GM21390 (cell line): ENCODE results near the gene PHLDA3.

ENCODE experiments used
- ATAC-seq: cut with Tn5 transposase; IDR thresholded peaks from one replicate; pipeline ENCODE4 v1.9.1; 2021; ENCODE audit not compliant: unreplicated experiment

The PHLDA3 gene

DNA sequence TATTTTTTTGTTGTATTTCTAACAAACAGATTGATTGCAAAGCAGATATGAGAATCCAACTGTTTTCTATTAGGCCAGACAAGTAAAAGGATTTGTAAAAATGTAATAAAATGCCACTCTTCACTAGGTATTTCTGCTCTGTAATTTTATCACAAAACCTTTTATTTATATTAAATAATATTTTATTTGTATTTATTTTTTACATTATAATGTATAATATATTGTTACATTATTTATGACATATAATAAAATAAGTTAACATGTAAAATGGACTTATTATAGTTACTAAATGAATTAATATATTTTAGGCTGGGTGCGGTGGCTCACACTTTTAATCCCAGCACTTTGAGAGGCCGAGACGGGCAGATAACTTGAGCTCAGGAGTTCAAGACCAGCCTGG lies 34.7 kb downstream of the PHLDA3 start:
- ATAC-seq: no peak

DNA sequence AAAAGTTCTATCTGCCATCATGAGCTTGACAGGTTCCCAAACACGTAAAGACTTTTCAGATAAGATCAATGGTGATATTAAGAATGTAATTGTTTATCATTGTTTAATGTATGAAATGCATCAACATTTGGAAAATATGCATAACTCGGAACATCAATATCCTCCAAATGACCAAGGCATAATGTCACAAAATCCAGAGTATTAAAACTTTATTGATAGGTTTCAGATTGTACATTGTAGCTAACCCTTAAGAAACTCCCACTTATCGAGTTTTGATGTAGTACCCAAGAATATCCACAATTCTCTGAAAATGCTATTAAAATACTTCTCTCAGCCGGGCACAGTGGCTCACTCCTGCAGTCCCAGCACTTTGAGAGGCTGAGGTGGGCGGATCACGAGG lies 35.4 kb downstream of the PHLDA3 start:
- ATAC-seq: no peak

DNA sequence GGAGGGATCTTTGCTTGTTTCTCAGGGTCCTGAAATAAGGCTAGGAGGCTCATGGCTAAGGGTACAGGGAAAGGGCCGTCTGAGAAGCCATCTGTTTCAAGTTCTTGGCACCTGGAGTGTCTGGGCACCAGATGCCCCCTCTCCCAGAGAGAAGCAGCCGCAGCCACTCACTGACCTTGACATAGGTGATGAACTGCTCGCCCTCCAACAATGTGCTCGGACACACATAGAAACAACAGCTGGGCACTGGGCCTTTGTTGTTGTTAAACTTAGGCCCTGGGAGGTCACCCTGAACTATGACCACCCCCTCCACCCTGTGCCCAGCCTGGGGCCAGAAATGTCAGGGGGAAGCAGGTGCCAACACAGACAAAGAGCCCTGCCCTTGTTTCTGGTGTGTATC lies 38.2 kb downstream of the PHLDA3 start:
- ATAC-seq: no peak

DNA sequence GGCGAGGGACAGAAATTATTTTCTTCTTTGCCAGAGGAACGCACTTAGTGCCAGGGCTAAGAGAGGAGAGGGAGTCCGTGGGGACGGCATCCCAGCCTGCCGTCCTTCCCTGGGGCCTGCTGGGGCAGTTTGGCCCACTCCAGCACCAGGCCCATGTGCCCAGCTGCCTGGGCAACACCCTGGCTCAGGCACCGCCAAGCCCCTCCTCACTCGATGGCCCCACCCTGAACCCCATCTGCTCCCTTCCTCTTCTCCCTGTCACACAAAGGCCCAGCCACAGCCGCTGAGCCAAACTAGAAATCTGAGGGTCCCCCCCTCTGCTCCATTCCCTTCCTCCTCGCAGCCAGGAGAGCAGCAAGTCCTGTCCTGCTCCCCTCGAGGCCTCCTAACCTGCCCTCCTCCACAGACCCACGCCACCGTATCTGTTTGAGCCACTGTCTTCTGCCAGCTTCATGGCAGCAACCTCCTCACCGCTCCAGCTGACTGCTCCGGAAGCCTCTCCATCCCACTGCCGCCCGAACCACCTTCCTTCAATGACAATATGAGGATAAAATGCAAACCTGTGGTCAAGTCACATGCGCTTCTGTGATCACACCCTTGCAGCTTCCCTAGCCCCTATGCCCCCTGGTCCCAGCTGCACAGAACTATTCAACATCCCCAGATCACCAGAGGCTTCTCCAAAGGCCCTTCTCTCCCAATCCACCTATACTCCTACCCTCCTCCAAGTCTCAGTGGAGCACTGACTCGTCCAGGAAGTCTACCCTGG lies 39.1 kb downstream of the PHLDA3 start:
- no peak for ATAC-seq

DNA sequence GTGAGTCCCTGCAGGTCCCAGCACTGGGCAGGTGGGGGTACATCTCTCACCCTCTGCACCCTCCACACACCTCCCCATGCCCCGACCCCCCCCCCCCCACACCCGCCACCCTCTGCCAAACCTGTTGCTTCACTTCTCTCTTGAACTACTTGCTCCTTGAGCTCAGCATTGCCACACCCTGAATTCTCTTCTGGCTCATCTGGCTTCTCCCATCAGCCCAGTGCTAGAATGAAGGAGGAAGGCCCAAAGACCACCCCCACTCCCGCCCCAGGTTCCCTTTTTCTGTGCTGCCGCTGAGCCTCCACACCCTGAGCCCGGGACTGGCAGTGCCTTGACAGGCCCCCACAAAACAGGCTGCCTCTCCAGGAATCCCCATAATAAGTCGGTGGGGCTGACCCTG lies 41.0 kb downstream of the PHLDA3 start:
- ATAC-seq: no peak

DNA sequence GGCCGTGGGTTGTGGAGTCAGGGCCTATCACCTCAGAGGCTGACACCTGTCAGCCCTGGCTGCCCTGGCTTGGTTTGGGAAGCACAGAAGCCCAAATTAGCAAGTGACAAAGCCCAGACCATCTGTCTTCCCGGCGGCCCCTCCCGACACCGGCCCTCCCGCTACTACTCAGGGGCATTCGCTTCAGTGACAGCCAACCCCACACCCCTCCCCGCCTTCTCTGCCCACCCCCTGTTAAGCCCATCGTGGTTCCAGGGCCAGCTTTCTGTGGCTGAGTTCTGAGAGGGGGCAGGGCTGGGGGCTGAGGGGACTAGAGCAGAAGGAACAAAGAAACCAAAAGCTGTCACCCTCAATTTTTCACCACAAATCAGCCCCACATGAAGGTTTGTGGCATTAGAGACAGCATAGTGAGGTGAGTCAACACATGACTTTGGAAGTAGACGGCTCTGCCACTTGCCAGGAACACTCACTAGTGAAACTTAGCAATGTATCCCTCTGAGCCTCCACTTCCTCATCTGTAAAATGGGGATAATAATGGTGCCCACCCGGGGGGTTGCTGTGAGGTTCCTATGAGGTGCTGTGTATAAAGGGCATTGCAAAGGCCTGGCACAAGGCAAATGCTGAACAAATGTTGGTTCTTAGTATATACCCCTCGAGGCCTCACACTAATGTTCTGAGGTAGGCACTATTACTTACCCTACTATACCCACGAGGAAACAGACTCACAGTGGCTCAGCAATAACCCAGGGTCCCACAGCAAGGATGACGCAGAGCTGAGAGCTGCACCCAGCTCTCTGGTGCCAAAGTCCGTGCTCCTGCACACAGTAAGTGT lies 42.3 kb downstream of the PHLDA3 start:
- no peak for ATAC-seq

DNA sequence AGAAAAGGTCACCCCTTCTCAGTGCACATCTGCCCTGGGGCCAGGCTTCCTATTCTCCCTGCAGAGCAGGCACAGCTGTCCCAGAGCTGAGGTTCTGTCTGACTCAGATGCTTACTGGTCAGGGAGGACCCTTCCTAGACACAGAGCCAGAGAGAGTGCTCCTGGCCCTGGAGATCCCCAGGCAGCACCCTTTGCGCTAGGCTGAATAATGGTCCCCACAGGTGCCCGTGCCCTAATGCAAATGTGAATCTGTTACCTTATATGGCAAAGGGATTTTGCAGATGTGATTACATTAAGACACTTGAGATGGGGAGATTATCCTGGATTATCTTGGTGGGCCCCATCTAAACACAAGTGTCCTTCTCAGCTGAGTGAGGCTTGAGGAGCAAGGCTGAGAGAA lies 44.8 kb downstream of the PHLDA3 start:
- no peak for ATAC-seq

DNA sequence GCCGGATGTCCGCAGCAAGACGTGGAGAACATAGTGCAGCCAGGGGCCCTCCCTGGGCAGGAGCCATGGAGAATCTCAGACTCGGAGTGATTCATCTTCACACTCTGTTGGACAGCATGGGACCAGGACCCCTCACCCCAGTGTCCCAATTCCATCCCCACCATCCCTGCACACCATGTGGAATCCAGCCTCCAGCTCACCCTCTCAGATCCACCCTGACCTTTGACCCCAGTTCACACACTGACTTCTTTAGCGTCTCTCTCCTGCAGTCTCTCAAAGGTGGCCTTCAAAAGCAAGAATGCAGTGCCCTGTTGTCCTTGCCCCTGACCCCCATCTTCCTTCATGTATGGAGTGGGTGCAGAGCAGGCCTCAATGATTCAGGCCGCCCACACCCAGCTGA lies 45.3 kb downstream of the PHLDA3 start:
- no peak for ATAC-seq

DNA sequence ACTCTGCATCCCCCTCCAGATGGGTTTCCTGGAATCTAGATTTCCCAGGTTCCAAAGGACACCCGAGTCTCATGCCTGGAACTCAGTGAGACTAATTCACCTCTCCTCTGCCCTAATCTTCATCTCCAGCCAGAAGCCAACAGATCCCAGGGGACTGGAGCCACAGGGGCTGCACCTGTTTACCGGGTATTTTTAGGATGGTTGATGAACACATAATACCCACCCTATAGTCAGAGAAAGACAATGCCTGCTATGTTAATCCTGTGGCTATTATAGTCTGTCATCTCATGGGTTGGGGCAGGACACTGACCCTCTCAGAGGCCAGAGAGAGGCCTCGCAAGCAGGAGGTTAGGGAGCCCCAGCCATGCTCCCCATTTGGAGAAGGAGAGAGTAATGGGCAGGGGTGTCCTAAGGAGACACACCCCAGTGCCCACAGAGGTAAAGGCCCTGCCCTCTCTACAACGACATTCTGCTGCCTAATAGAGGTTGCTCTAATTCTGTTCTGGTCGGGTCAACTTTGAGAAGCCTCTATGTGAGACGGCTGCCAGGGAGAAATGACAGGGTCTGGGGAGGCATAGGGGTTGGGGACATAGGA lies 46.5 kb downstream of the PHLDA3 start:
- ATAC-seq: no peak

DNA sequence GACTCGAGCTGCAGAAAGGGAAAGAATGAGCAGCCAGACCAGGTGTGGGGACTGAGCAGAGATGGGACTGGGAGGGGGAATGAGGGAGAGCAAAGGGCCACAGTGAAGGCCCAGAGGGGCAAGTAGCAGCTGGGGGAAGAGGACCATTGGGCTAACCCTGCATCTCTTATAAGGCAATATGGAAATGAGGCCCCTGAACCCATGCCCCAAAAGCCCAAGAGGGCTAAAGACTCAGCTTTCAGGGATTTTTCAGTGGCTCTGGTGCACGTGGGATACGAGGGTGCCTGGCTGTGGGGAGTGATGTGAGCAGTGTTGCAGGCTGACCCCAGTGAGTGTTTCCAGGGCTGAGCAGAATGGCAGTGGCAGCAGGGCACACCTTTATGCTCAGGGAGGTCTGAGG lies 47.0 kb downstream of the PHLDA3 start:
- ATAC-seq: no peak

DNA sequence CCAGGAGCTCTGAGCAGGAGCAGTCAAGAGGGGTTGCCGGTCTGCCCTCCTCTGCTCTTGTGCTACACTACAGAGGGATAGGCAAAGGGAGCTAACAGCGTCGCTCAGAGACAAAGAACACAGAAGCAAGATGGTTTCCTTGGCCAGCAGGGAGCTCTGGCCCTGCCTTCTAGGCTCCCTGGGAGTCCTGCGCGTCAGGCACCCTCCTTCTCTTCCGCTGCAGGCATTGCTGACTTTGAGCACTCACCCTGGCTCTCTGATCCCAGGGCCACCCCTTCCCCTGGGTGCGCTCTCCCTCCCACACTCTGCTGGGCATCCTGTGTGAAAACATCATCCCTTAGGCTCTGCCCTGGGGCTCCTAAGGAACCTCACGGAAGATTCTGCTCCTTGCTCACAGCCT lies 47.9 kb downstream of the PHLDA3 start:
- ATAC-seq: no peak

DNA sequence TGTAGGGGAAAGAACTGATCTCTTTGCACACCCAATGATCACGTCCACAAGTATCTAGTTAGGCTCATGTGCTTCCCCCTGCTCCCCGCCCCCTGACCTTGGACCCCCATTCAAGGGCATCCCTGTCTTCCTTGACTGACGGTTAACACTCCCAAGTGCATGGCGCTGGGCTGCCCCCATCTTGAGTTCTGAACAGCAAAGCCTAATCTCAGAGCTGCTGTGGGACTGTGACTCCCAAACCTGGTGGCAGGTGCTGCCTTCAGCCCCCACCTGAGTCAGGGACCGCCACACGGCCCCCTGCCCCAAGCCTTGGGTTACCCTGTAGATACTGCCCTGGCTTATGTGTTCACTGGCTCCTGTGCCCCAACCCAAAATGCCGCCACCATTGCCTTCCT lies 48.4 kb downstream of the PHLDA3 start:
- no peak for ATAC-seq

DNA sequence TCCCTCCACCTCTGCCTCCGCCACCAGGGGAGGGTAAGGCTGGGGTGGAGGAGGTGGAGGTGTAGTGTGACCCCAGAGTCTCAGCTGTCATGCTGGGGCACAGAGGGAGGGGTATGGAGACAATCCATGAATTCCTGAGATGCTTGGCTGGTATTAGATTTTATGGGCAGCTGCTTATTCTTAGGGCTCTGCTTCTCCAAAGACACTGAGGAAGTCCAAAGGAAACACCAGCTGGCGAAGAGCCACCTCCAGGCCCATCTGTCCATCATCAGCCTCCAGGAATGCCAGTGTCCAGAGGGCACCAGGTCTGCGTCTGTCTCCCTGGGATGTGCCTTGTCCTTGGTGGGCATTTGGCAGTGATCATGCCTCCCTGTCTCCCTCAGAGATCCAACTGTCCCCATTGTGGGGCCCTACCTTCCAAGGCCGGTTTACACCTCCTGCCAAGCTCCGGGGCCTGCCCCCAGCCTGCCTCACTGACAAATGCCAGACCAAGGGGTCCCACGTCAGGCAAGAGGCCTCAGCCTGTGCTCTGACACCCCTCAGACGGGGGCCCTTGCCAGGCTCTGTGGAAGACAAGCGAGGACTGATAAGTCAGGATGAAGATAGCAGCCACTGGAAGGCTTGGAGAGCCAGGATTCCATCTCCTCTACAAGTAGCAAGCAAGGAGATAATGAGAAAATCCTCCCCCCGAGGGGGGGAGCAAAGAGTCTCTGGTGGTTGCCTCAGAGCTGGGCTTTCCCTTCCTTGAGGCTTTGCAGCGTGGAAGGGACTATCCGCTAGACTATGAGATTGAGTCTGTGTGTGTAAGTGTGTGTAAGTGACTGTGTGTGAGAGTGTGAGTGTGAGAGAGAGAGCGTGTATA lies 49.0 kb downstream of the PHLDA3 start:
- no peak for ATAC-seq

DNA sequence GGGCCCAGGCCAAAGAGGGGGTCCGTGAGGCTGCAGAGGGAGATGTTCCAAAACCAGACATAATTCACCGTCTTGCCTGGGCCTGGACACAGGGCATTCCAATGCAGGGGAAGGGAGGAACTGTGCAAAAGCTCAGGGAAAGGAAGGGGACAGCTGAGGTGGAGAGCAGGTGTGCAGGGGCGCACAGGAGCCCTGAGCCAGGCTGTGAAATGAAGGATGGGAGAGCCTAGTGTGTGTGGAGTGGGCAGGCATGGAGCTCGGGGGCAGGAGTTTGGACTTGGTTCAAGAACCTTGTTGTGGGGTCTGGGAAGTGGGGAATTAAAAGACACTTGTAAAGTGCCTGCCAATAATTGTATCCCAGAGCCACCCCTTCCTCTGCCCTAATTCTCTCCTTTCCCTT lies 49.7 kb downstream of the PHLDA3 start:
- ATAC-seq: no peak

DNA sequence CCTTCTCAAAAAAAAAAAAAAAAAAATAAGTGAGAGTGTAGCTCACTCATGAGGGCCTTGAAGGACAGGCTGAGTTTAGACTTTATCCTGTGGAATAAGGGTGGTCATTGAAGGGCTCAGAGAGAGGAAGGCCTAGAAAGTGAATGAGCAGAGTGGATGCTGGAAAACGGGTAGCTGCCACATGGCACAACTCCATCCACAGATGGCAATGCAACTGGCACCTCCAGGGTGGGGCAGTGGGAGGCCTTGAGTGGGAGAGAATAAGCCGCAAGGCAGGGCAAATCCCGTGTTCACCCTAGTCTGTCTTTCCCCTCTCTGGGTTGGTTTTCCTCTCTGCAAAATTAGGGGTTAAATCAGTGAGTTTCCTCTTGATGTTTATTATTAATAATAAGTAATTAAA lies 50.5 kb downstream of the PHLDA3 start:
- ATAC-seq: no peak
